ENCODE results near the gene AK2. TPM values are rescaled to one million over a fixed set of nuclear protein-coding genes. Genes with fewer than 3 reads are reported as not detected.
A peak's percentile ranks its signal among the peaks of the same experiment; 100 is the strongest.

The AK2 gene
- total RNA-seq, 3 donors from 2014 or later: 124 to 483 (median 280) TPM

GRCh38 chr1:32971156-32971555, 65.5 kb downstream of the AK2 start:
- H3K4me3 ChIP-seq: no peak overlapping the region
- no peaks in the 10 kb centered on the region for H3K4me1 ChIP-seq
- H3K9me3 ChIP-seq: no peaks in the 10 kb centered on the region
- intact Hi-C loops (cut with DNase I; ENCODE audit: low total_unique reads): no loop called here
- TF ChIP-seq POLR2AphosphoS5 (IDR thresholded peaks at IDR 0.05) (no peak), CTCF (IDR thresholded peaks at IDR 0.05) (no peak), POLR2A (IDR thresholded peaks at IDR 0.05) (no peak)
- DNase-seq (ENCODE audit: low spot score in 2 of 2): no peak
- H3K27me3 ChIP-seq: no peaks in the 10 kb centered on the region
- no peak overlapping the region for H3K27ac ChIP-seq
- H3K36me3 ChIP-seq: no peaks in the 10 kb centered on the region

- no peaks in the 10 kb centered on the region for H3K27me3 ChIP-seq
- H3K36me3 ChIP-seq: no peaks in the 10 kb centered on the region
- H3K4me1 ChIP-seq: no peaks in the 10 kb centered on the region
- H3K27ac ChIP-seq: no peak overlapping the region
- H3K9me3 ChIP-seq: no peaks in the 10 kb centered on the region
- no peak for TF ChIP-seq POLR2AphosphoS5 (IDR thresholded peaks at IDR 0.05)
- TF ChIP-seq CTCF (IDR thresholded peaks at IDR 0.05): no peak
- TF ChIP-seq POLR2A (IDR thresholded peaks at IDR 0.05): no peak
- no peak for DNase-seq (ENCODE audit: low spot score in 2 of 2)
- no peak overlapping the region for H3K4me3 ChIP-seq
- intact Hi-C loops (cut with DNase I; ENCODE audit: low total_unique reads): no loop called here
These were observed 67.1 kb downstream of the AK2 start for GRCh38 chr1:32969566-32969965.

GRCh38 chr1:32967888-32968568, 68.7 kb downstream of the AK2 start:
- Histone ChIP-seq H3K9me3 (no peaks in the 10 kb centered on the region), H3K4me3 (no peak overlapping the region), H3K36me3 (no peaks in the 10 kb centered on the region), H3K27ac (no peak overlapping the region), H3K4me1 (no peaks in the 10 kb centered on the region), H3K27me3 (no peaks in the 10 kb centered on the region)
- intact Hi-C loops (cut with DNase I; ENCODE audit: low total_unique reads): no loop called here
- no peak for TF ChIP-seq CTCF (IDR thresholded peaks at IDR 0.05)
- no peak for DNase-seq (ENCODE audit: low spot score in 2 of 2)

- Histone ChIP-seq H3K9me3 (no peaks in the 10 kb centered on the region), H3K4me1 (peaks cover 3 to 6% of the 10 kb centered on the region in 2 donors), H3K27me3 (no peaks in the 10 kb centered on the region), H3K27ac (no peak overlapping the region), H3K4me3 (no peak overlapping the region), H3K36me3 (no peaks in the 10 kb centered on the region)
- no peak for DNase-seq (ENCODE audit: low spot score in 2 of 2)
- intact Hi-C loops (cut with DNase I; ENCODE audit: low total_unique reads): no loop called here
- TF ChIP-seq POLR2AphosphoS5 (IDR thresholded peaks at IDR 0.05): no peak
- no peak for TF ChIP-seq POLR2A (IDR thresholded peaks at IDR 0.05)
- TF ChIP-seq CTCF (IDR thresholded peaks at IDR 0.05): no peak
These were observed 69.8 kb downstream of the AK2 start for GRCh38 chr1:32966900-32967299.

- H3K27ac ChIP-seq: peak overlapping the region; percentile 89 to 94
- intact Hi-C loops (cut with DNase I; ENCODE audit: low total_unique reads): no loop called here
- no peak for DNase-seq (ENCODE audit: low spot score in 2 of 2)
- no peaks in the 10 kb centered on the region for H3K9me3 ChIP-seq
- H3K27me3 ChIP-seq: no peaks in the 10 kb centered on the region
- no peaks in the 10 kb centered on the region for H3K36me3 ChIP-seq
- TF ChIP-seq POLR2A (IDR thresholded peaks at IDR 0.05) (no peak), CTCF (IDR thresholded peaks at IDR 0.05) (no peak), POLR2AphosphoS5 (IDR thresholded peaks at IDR 0.05) (no peak)
- peaks cover 6 to 13% of the 10 kb centered on the region in 2 donors for H3K4me1 ChIP-seq
- peak overlapping the region; percentile 92 to 98 (median 95) for H3K4me3 ChIP-seq
These were observed 71.4 kb downstream of the AK2 start for GRCh38 chr1:32965251-32965747.
